A549 (cell line): Measurements from ENCODE around the gene GPSM1. TPM values are rescaled to one million over a fixed set of nuclear protein-coding genes. Genes with fewer than 3 reads are reported as not detected.
A peak's percentile ranks its signal among the peaks of the same experiment; 100 is the strongest.

ENCODE experiments used
- ATAC-seq, 2 experiments: fragments of 200-7000 bp in 1 of 2; fragments of >200 bp in 1 of 2; cut with Nextera tagmentation in 1 of 2; cut with Tn5 transposase in 1 of 2; 3 replicates each; pipeline versions ENCODE4 v1.8.0 to v1.9.1; 2018 to 2020; ENCODE audit warnings: mild to moderate bottlenecking in 1 of 2, moderate library complexity in 1 of 2
- CTCF ChIA-PET: fragments of 300-600 bp; sonication (Branson Sonifier 250); formaldehyde crosslinking; extraction: SDS; loops from one replicate; lab custom pipeline; 2021; ENCODE audit warnings: antibody characterized with exemption, inconsistent platforms; lab: Yijun Ruan, JAX
- POLR2A ChIA-PET: fragments of 350-600 bp; formaldehyde crosslinking; extraction: SDS; loops from one replicate; lab custom pipeline; 2021; ENCODE audit warnings: antibody characterized with exemption, inconsistent platforms; lab: Yijun Ruan, JAX
- DNase-seq, 2 experiments: peaks; one replicate each; pipeline versions ENCODE4 v3.0.0 to v3.0.0-alpha.2; 2011 to 2016; ENCODE audit warnings: low read depth in 1 of 2, low spot score in 1 of 2
- FAIRE-seq: peaks from 2 replicates; lab custom pipeline; 2011; peaks lifted over from hg19 to GRCh38; lab: Jason Lieb, UNC
- H3K27ac ChIP-seq, 2 experiments: fragments of >200 bp; sonication (Bioruptor Twin); formaldehyde crosslinking; 3 replicates each; pipeline ENCODE4 v1.5.1; 2016 to 2017
- H3K4me1 ChIP-seq: fragments of >200 bp; sonication (Bioruptor Twin); formaldehyde crosslinking; 3 replicates; pipeline ENCODE4 v1.6.1; 2016
- H3K4me2 ChIP-seq: fragments of >200 bp; sonication (Bioruptor Twin); formaldehyde crosslinking; 3 replicates; pipeline ENCODE4 v1.6.1; 2016
- H3K4me3 ChIP-seq: fragments of >200 bp; sonication (Bioruptor Twin); formaldehyde crosslinking; 3 replicates; pipeline ENCODE4 v1.5.1; 2016
- H3K9me3 ChIP-seq: fragments of >200 bp; sonication (Bioruptor Twin); formaldehyde crosslinking; 3 replicates; pipeline ENCODE4 v1.6.1; 2016
- CHD2 ChIP-seq: fragments of 150-350 bp; IDR thresholded peaks from 2 replicates; pipeline ENCODE4 v1.6.1; 2014; ENCODE audit warnings: low read length; ENCODE audit not compliant: partially characterized antibody
- CTCF ChIP-seq: fragments of >200 bp; sonication (Bioruptor Twin); formaldehyde crosslinking; IDR thresholded peaks from 3 replicates; pipeline ENCODE4 v1.5.1; 2016
- E2F6 ChIP-seq: IDR thresholded peaks from 2 replicates; pipeline ENCODE4 v1.6.1; 2012; ENCODE audit warnings: low read depth, borderline replicate concordance
- EHMT2 ChIP-seq: fragments of 200-600 bp; sonication (generic); IDR thresholded peaks from 2 replicates; pipeline ENCODE4 v1.6.1; 2016; ENCODE audit warnings: antibody characterized with exemption, low read depth, mild to moderate bottlenecking, moderate library complexity
- EP300 ChIP-seq, 2 experiments: fragments of >200 bp; sonication (Bioruptor Twin); formaldehyde crosslinking; IDR thresholded peaks; 2 replicates in 1 of 2; 3 replicates in 1 of 2; pipeline ENCODE4 v1.6.1; 2016 to 2017
- GATA3 ChIP-seq: IDR thresholded peaks from 2 replicates; pipeline ENCODE4 v1.6.1; 2012; ENCODE audit warnings: borderline replicate concordance
- HES2 ChIP-seq: fragments of >200 bp; sonication (Bioruptor Twin); formaldehyde crosslinking; IDR thresholded peaks from 2 replicates; pipeline ENCODE4 v1.6.1; 2016
- JUNB ChIP-seq: fragments of >200 bp; sonication (Bioruptor Twin); formaldehyde crosslinking; IDR thresholded peaks from 2 replicates; pipeline ENCODE4 v1.6.1; 2016
- MYC ChIP-seq: IDR thresholded peaks from 2 replicates; pipeline ENCODE4 v1.6.1; 2012; ENCODE audit warnings: mild to moderate bottlenecking, inconsistent platforms, low read length, improper control_type of control experiment, borderline replicate concordance
- NPAS2 ChIP-seq: fragments of 250-450 bp; sonication (Bioruptor Pico); IDR thresholded peaks from 2 replicates; pipeline ENCODE4 v1.8.0; 2022; ENCODE audit warnings: mild to moderate bottlenecking, moderate library complexity, borderline replicate concordance
- NR3C1 ChIP-seq: fragments of >200 bp; sonication (Bioruptor Twin); formaldehyde crosslinking; IDR thresholded peaks from 3 replicates; pipeline ENCODE4 v1.6.1; 2017
- POLR2AphosphoS2 ChIP-seq: conservative IDR thresholded peaks from 2 replicates; pipeline ENCODE4 v1.6.1; 2012; ENCODE audit warnings: low read length, improper control_type of control experiment, inconsistent platforms
- RAD21 ChIP-seq, 2 experiments: fragments of >200 bp in 1 of 2; sonication (Bioruptor Twin) in 1 of 2; formaldehyde crosslinking in 1 of 2; IDR thresholded peaks in 1 of 2; conservative IDR thresholded peaks in 1 of 2; 2 replicates in 1 of 2; 3 replicates in 1 of 2; pipeline ENCODE4 v1.6.1; 2012 to 2018; ENCODE audit warnings: inconsistent platforms in 1 of 2
- RNF2 ChIP-seq: fragments of 200-600 bp; sonication (generic); IDR thresholded peaks from 2 replicates; pipeline ENCODE4 v1.6.1; 2016; ENCODE audit warnings: low read depth, mild to moderate bottlenecking, antibody characterized with exemption, moderate library complexity, borderline replicate concordance
- SMC3 ChIP-seq: fragments of >200 bp; sonication (Bioruptor Twin); formaldehyde crosslinking; IDR thresholded peaks from 3 replicates; pipeline ENCODE4 v1.6.1; 2018; ENCODE audit warnings: inconsistent platforms
- TP53 ChIP-seq: fragments of 250-450 bp; sonication (Bioruptor Pico); IDR thresholded peaks from 2 replicates; pipeline ENCODE4 v1.5.0; 2021; ENCODE audit warnings: mild to moderate bottlenecking, moderate library complexity
- USF2 ChIP-seq: fragments of 450-650 bp; IDR thresholded peaks from 2 replicates; pipeline ENCODE4 v1.6.1; 2014; ENCODE audit warnings: antibody characterized with exemption
- ZFP36 ChIP-seq: fragments of 450-650 bp; IDR thresholded peaks from 2 replicates; pipeline ENCODE4 v1.6.1; 2014; ENCODE audit warnings: borderline replicate concordance; ENCODE audit not compliant: partially characterized antibody
- ZNF302 ChIP-seq: fragments of 250-450 bp; sonication (Bioruptor Pico); IDR thresholded peaks from 2 replicates; pipeline ENCODE4 v1.9.0; 2021; ENCODE audit warnings: inconsistent platforms, mild to moderate bottlenecking, moderate library complexity
- WGBS: methylation state at CpG from one replicate; pipeline ENCODE4 v1.1.6; 2017; ENCODE audit errors: missing lambda C conversion rate; 5-methylcytosine and 5-hydroxymethylcytosine counted together
- polyA plus RNA-seq, 4 experiments: library from polyadenylated mRNA; depleted of rRNA in 3 of 4; stranded (reverse); fragments of >200 nt; fragmentation: RNase III in 1 of 4; extraction: RNeasy Plus Mini Kit Qiagen cat#74134 plus additional on column Dnase treatment in 1 of 4; gene quantifications; 2 replicates in 3 of 4; 3 replicates in 1 of 4; pipeline ENCODE4 v1.2.3, GENCODE V29; 2011 to 2017

Gene GPSM1
- polyA plus RNA-seq, 2 of the 4 experiments (the other 2 are of a cell fraction), result 2.1 to 8.8 TPM

- ATAC-seq (peak; percentile 89 to 98), DNase-seq (peak; percentile 78 to 88), FAIRE-seq (no peak)
- H3K27ac ChIP-seq, result no peak overlapping the region
- H3K4me2 ChIP-seq, result peak overlapping the region; percentile 66
- H3K4me3 ChIP-seq, result no peak overlapping the region
- ChIA-PET CTCF (interaction anchor here (0.7 to 7.2 kb wide), 58 partner anchors 9 to 683 kb away, joined by 3 to 64 read pairs (median 4); no protein-coding TSS in a partner anchor), POLR2A (no interaction called here)
- TF ChIP-seq ZNF302 (CRISPR knock-in tag), result no peak
- TF ChIP-seq JUNB, result no peak
- peak; percentile 78 for TF ChIP-seq SMC3
- no peak for TF ChIP-seq EHMT2
- TF ChIP-seq CTCF, result peak; percentile 80
- TF ChIP-seq E2F6, result no peak
- TF ChIP-seq RAD21 (conservative IDR thresholded peaks at IDR 0.05 in 1 of 2, IDR thresholded peaks at IDR 0.05 in 1 of 2), result peak; percentile 85 to 90
- no peak for TF ChIP-seq USF2
- H3K9me3 ChIP-seq, result no peaks in the 10 kb centered on the region
- 41% methylated on average over 20 of the region's 32 CpGs for WGBS
- 0 out of 3 replicates have a peak, but pooled peaks cover 2% of the 10 kb centered on the region for H3K4me1 ChIP-seq
Observed at GRCh38 chr9:136283291-136284235, 43.8 kb upstream of the GPSM1 start.

- no peak for DNase-seq
- TF ChIP-seq NR3C1, result no peak
- no peak for TF ChIP-seq USF2
- TF ChIP-seq GATA3, result no peak
- no peak for TF ChIP-seq NPAS2 (CRISPR knock-in tag)
- no peak for TF ChIP-seq POLR2AphosphoS2
- TF ChIP-seq, all 56 proteins: peak for 0
- H3K4me2 ChIP-seq, result no peak overlapping the region
- CTCF ChIA-PET, result interaction anchor here (0.7 to 7.2 kb wide), 44 partner anchors 8 to 407 kb away, joined by 3 to 64 read pairs (median 4); no protein-coding TSS in a partner anchor
- POLR2A ChIA-PET, result no interaction called here
- WGBS, result 20% methylated on average over 6 of the region's 22 CpGs
- H3K9me3 ChIP-seq, result no peaks in the 10 kb centered on the region
- no peak overlapping the region for H3K4me3 ChIP-seq
- FAIRE-seq (no peak), ATAC-seq (peak in 1 of 2 experiments; percentile 41; a peak in 4 of 6 replicates)
- H3K27ac ChIP-seq, result no peak overlapping the region
- H3K4me1 ChIP-seq, result 0 out of 3 replicates have a peak, but pooled peaks cover 2% of the 10 kb centered on the region
Observed at GRCh38 chr9:136284311-136284710, 43.0 kb upstream of the GPSM1 start.

GRCh38 chr9:136284951-136285350 is 42.4 kb upstream of the GPSM1 start:
- TF ChIP-seq HES2 (no peak), ZFP36 (no peak), CHD2 (no peak), TP53 (no peak), RNF2 (no peak), EP300 (IDR thresholded peaks at IDR 0.05) (no peak), MYC (no peak)
- ChIA-PET CTCF (interaction anchor here (0.9 to 7.2 kb wide), 15 partner anchors 11 to 335 kb away, joined by 3 to 64 read pairs (median 9); no protein-coding TSS in a partner anchor), POLR2A (no interaction called here)
- no peak for DNase-seq
- no peak for FAIRE-seq
- WGBS, result 70% methylated on average over 8 of the region's 19 CpGs
- ATAC-seq, result no peak
- Histone ChIP-seq H3K4me3 (no peak overlapping the region), H3K9me3 (no peaks in the 10 kb centered on the region), H3K4me2 (no peak overlapping the region), H3K27ac (no peak overlapping the region), H3K4me1 (0 out of 3 replicates have a peak, but pooled peaks cover 2% of the 10 kb centered on the region)
